NCI-H69 (cell line): Measurements from ENCODE around the gene FASTKD1.

Experiments
- DNase-seq: peaks from one replicate; lab custom pipeline; 2025; lab: John Stamatoyannopoulos, UW

Gene FASTKD1

GRCh38 chr2:169509298-169509885, 64.3 kb downstream of the FASTKD1 start, which contains the start of gene KLHL41:
TSS of gene KLHL41 (plus strand) at chr2:169509702. CDS start at chr2:169509779, 77 bp downstream.
- peak; percentile 64 for DNase-seq

- DNase-seq = peak; percentile 84
Observed at GRCh38 chr2:169507698-169508097, 66.0 kb downstream of the FASTKD1 start.

- no peak for DNase-seq
Observed at GRCh38 chr2:169504651-169505050, 69.0 kb downstream of the FASTKD1 start.

- DNase-seq = no peak
Observed at GRCh38 chr2:169495310-169495928, 78.2 kb downstream of the FASTKD1 start.

GRCh38 chr2:169493360-169493759, 80.3 kb downstream of the FASTKD1 start:
- DNase-seq = no peak

- DNase-seq = no peak
Observed at GRCh38 chr2:169491378-169491777, 82.3 kb downstream of the FASTKD1 start.

GRCh38 chr2:169490834-169491233, 82.8 kb downstream of the FASTKD1 start:
- DNase-seq = no peak

- DNase-seq = no peak
Observed at GRCh38 chr2:169486487-169486886, 87.2 kb downstream of the FASTKD1 start.

GRCh38 chr2:169485650-169486138, 88.0 kb downstream of the FASTKD1 start:
- no peak for DNase-seq

GRCh38 chr2:169480079-169480465, 93.6 kb downstream of the FASTKD1 start:
- DNase-seq = no peak
